Bronchial epithelial cell (primary cell): ENCODE data around the gene MGLL. TPM values are rescaled to one million over a fixed set of nuclear protein-coding genes. Genes with fewer than 3 reads are reported as not detected.

Experiments
- DNase-seq: peaks from one replicate; pipeline ENCODE4 v3.0.0-alpha.2; 2010; ENCODE audit warnings: low read depth
- FAIRE-seq: peaks from 2 replicates; lab custom pipeline; 2011; peaks lifted over from hg19 to GRCh38; lab: Jason Lieb, UNC
- H3K27me3 ChIP-seq: 2 replicates; pipeline ENCODE4 v1.5.1; 2011; ENCODE audit warnings: low read length; ENCODE audit not compliant: control insufficient read depth, insufficient read depth
- H3K36me3 ChIP-seq: 2 replicates; pipeline ENCODE4 v1.5.1; 2011; ENCODE audit warnings: low read length; ENCODE audit not compliant: control insufficient read depth, insufficient read depth
- H3K4me3 ChIP-seq: 2 replicates; pipeline ENCODE4 v1.5.1; 2011; ENCODE audit warnings: mild to moderate bottlenecking, low read depth, low read length, control low read depth
- total RNA-seq: library from RNA; depleted of rRNA; stranded (reverse); fragments of >200 nt; gene quantifications from 2 replicates; pipeline ENCODE4 v1.2.1, GENCODE V29; 2014
- TF ChIP-seq, protein P1 (sequence below): IDR thresholded peaks from 2 replicates; pipeline ENCODE4 v1.5.1; 2011; ENCODE audit warnings: mild to moderate bottlenecking, moderate library complexity, low read length, control low read depth, inconsistent platforms; ENCODE audit not compliant: insufficient read depth, severe bottlenecking

Gene MGLL
- total RNA-seq, 1 donor from 2014 or later = 25.5 TPM

DNA sequence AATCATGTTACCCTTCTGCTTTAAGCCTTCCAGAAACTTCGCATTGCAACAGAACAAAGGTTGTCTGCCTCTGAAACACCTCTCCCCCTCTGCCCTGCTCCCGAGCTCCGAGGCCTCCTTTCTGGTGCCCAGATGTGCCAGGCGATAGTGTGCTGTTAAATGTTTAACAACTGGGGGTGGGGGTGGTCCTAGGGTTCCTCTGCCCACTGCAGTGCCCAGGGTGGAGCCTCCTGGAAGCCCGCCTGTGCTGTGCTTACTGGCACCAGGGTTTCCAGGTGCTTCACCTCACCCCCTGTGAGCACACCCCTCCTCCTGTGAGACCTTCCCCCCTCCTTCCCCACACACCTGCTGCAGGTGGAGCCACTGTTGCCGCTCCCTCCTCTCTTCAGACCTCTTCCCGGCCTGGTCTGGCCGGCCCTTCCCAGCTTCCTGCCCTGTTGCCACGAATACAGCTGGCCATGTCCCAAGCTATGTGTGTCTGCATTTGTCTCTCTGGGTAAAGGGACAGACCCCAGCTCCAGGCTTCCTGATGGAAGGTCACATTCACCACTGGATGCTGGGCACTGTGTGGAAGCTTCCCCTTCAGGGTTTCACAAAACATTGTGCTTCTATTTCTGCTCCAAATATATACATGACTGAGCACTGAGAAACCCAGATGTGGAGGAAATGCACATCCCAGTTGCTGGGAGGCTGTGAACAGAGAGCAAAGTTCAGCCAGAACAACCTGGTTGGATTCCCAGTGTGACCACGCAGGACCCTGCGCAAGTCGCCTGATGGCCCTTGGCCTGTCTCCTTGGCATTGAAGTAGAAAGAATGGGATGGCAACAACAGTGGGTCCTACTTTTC, 37.2 kb downstream of the MGLL start:
- TF ChIP-seq, protein P1, sequence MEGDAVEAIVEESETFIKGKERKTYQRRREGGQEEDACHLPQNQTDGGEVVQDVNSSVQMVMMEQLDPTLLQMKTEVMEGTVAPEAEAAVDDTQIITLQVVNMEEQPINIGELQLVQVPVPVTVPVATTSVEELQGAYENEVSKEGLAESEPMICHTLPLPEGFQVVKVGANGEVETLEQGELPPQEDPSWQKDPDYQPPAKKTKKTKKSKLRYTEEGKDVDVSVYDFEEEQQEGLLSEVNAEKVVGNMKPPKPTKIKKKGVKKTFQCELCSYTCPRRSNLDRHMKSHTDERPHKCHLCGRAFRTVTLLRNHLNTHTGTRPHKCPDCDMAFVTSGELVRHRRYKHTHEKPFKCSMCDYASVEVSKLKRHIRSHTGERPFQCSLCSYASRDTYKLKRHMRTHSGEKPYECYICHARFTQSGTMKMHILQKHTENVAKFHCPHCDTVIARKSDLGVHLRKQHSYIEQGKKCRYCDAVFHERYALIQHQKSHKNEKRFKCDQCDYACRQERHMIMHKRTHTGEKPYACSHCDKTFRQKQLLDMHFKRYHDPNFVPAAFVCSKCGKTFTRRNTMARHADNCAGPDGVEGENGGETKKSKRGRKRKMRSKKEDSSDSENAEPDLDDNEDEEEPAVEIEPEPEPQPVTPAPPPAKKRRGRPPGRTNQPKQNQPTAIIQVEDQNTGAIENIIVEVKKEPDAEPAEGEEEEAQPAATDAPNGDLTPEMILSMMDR = no peak
- FAIRE-seq (peak; percentile 62), DNase-seq (no peak)
- Histone ChIP-seq H3K36me3 (peaks cover 8% of the 10 kb centered on the region), H3K4me3 (no peak overlapping the region), H3K27me3 (no peaks in the 10 kb centered on the region)

DNA sequence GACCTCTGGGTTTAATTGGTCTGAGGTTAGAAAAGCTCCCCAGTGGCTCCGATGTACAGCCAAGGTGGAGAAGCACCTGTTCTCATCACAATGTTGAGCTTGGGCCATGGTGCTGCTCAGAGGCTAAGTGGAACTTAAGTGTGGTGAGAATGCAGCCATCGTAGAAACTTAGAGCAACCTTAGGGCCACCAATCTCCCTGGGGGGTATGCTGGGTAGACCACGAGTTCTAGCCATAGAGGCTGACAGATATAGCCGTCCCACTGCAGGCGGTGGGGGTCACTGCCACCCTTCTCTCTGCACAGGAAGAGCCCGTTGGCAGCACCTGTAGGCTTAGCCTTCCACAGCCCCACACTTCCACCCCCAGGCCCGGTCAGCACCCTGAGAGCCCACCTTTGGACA, 38.0 kb downstream of the MGLL start:
- no peak for DNase-seq
- Histone ChIP-seq H3K4me3 (no peak overlapping the region), H3K27me3 (no peaks in the 10 kb centered on the region), H3K36me3 (peaks cover 8% of the 10 kb centered on the region)
- no peak for FAIRE-seq
- TF ChIP-seq, protein P1 = no peak

DNA sequence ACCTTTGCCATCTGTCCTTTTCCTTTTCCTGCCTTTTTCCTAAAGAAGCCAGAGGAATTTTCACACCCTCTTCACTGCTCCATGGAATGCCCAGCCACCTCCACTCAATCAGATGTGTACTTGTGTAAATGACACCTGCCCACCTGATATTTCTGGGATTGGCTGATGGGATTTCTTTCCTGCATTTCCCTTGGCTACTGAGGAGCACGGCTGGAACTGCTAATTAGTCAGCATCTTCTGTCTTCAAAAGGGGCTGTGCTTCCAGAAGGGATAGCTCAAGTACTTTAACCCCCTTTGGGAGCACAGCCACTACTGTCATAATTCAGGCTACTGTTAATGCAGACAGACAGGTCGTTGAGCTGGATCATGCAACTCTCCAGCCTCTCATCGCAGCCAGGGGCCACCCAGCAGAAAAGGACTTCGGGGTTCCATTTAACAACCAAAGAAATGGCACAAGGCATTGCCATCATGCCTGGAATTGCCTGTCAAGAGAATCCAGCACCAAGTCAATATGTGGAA, 38.6 kb downstream of the MGLL start:
- H3K36me3 ChIP-seq = peaks cover 8% of the 10 kb centered on the region
- FAIRE-seq = peak; percentile 60
- DNase-seq = no peak
- no peak overlapping the region for H3K4me3 ChIP-seq
- H3K27me3 ChIP-seq = no peaks in the 10 kb centered on the region
- TF ChIP-seq, protein P1 = no peak

DNA sequence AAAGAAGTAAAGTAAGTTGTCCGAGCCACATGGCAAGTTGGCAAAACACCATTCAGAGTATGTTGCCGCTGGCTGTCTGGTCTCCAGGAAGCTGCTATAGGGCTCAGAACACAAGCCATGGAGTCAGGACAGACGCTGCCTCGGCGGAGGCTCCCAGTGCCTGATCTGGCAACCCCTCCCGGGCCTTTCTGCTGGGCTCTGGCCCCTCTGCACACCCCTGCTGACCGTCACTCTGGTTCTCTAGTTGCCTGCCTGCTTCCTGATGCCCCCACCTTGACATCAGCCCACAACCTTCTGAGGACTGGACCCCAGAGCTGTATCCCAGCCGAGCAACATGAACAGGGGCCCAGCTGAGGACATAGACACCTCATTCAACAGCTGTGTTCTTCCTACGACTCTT, 39.1 kb downstream of the MGLL start:
- peaks cover 8% of the 10 kb centered on the region for H3K36me3 ChIP-seq
- no peak for FAIRE-seq
- TF ChIP-seq, protein P1 = no peak

DNA sequence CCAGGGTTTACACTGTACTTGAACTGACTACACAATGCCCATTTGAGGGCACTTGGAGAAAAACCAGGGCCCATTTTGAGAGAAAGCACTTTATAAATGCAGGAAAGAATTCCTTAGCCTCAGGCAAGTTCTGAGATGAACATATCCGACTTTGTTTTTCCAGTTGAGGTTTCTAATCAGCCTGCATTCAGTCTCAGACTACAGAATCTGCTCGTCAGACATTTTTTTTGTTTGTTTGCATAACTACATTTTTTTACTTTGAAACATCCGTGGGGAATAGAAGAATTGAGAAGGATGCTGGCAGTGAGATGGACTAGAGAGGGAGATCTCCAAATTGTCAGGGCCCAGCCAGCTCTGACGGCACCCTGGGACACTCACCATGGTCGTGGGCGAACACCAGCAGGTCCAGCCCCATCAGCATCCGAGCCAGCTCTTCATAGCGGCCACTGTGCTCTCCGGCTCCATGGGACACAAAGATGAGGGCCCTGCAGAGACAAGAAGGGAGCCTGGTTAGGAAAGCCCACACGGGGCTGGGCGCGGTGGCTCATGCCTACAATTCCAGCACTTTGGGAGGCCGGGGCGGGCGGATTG, 40.8 kb downstream of the MGLL start:
- TF ChIP-seq, protein P1 = no peak
- H3K36me3 ChIP-seq = peaks cover 6% of the 10 kb centered on the region
- DNase-seq = no peak
- H3K4me3 ChIP-seq = no peak overlapping the region
- FAIRE-seq = no peak
- H3K27me3 ChIP-seq = no peaks in the 10 kb centered on the region

More for the DNA sequence above, 39.1 kb downstream of the MGLL start:
- Histone ChIP-seq H3K27me3 (no peaks in the 10 kb centered on the region), H3K4me3 (no peak overlapping the region)
- DNase-seq = no peak
